Measurements from ENCODE around the gene EYS. TPM values are rescaled to one million over a fixed set of nuclear protein-coding genes. Genes with fewer than 3 reads are reported as not detected.

The EYS gene
- total and polyA plus RNA-seq, 2 of the 13 experiments (the other 11 are each of a cell fraction or from before 2014, with no cell fraction given) = 0.04 to 0.07 TPM

DNA sequence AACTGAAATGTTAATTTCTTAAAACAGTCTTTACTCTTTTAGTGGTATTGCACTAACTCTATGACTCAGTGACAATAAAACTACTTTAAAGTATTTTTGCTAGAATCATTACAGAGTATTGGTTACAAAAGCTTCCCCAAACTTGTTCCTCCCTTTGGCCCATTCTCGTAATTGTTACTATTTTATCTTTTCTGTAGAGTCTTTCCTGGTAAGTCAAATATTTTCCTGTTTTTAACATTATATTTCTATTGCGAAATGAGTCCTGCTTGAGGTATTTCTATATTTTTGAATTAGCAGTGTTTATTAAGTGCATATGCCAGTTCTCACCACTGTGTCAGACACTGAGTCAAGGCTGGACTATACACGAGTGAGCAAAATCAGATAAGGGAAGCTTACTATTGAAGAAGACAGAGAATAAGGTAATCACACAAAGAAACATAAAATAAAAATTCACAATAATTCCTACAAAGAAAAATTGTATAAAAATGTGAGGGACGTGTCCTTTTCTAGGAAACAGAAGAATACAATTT is 970.5 kb downstream of the EYS start (continued):
- TF ChIP-seq, protein P1, sequence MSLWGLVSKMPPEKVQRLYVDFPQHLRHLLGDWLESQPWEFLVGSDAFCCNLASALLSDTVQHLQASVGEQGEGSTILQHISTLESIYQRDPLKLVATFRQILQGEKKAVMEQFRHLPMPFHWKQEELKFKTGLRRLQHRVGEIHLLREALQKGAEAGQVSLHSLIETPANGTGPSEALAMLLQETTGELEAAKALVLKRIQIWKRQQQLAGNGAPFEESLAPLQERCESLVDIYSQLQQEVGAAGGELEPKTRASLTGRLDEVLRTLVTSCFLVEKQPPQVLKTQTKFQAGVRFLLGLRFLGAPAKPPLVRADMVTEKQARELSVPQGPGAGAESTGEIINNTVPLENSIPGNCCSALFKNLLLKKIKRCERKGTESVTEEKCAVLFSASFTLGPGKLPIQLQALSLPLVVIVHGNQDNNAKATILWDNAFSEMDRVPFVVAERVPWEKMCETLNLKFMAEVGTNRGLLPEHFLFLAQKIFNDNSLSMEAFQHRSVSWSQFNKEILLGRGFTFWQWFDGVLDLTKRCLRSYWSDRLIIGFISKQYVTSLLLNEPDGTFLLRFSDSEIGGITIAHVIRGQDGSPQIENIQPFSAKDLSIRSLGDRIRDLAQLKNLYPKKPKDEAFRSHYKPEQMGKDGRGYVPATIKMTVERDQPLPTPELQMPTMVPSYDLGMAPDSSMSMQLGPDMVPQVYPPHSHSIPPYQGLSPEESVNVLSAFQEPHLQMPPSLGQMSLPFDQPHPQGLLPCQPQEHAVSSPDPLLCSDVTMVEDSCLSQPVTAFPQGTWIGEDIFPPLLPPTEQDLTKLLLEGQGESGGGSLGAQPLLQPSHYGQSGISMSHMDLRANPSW (CRISPR knock-in tag; IDR thresholded peaks at IDR 0.05; ENCODE audit: borderline replicate concordance) = no peak
- TF ChIP-seq ZNF780A (CRISPR knock-in tag; IDR thresholded peaks at IDR 0.05) (no peak), TBX2 (CRISPR knock-in tag; IDR thresholded peaks at IDR 0.05; ENCODE audit: borderline replicate concordance) (no peak), HMGA1 (CRISPR knock-in tag; conservative IDR thresholded peaks at IDR 0.05) (no peak), KAT2B (IDR thresholded peaks at IDR 0.05; ENCODE audit: borderline replicate concordance, low read depth, low read length) (no peak), KDM5B (CRISPR knock-in tag; IDR thresholded peaks at IDR 0.05; ENCODE audit: borderline replicate concordance) (no peak), PHF5A (CRISPR knock-in tag; IDR thresholded peaks at IDR 0.05; ENCODE audit: low read depth, unreplicated experiment) (no peak), CEBPB (IDR thresholded peaks at IDR 0.05; ENCODE audit: borderline replicate concordance, low read depth, low read length) (no peak), ZNF264 (CRISPR knock-in tag; IDR thresholded peaks at IDR 0.05) (no peak), TP53 (CRISPR knock-in tag; conservative IDR thresholded peaks at IDR 0.05) (no peak), ZNF530 (CRISPR knock-in tag; IDR thresholded peaks at IDR 0.05; ENCODE audit: low read depth) (no peak)
- TF ChIP-seq, protein P2, sequence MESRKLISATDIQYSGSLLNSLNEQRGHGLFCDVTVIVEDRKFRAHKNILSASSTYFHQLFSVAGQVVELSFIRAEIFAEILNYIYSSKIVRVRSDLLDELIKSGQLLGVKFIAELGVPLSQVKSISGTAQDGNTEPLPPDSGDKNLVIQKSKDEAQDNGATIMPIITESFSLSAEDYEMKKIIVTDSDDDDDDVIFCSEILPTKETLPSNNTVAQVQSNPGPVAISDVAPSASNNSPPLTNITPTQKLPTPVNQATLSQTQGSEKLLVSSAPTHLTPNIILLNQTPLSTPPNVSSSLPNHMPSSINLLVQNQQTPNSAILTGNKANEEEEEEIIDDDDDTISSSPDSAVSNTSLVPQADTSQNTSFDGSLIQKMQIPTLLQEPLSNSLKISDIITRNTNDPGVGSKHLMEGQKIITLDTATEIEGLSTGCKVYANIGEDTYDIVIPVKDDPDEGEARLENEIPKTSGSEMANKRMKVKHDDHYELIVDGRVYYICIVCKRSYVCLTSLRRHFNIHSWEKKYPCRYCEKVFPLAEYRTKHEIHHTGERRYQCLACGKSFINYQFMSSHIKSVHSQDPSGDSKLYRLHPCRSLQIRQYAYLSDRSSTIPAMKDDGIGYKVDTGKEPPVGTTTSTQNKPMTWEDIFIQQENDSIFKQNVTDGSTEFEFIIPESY (CRISPR knock-in tag; IDR thresholded peaks at IDR 0.05) = no peak

Data from HepG2 (cell line).